Parathyroid adenoma (tissue), 2 donors: ENCODE measurements around the gene RIMS3.

Experiments used
- H2AFZ ChIP-seq: fragments of 300-600 bp; sonication (generic); one replicate; pipeline ENCODE4 v1.7.0; 2017; ENCODE audit warnings: antibody characterized with exemption, mild to moderate bottlenecking
- H3K27ac ChIP-seq: fragments of 300-600 bp; sonication (generic); one replicate; pipeline ENCODE4 v1.7.0; 2017
- H3K27me3 ChIP-seq: fragments of 300-600 bp; sonication (generic); one replicate; pipeline ENCODE4 v1.7.0; 2017; ENCODE audit warnings: low read length; ENCODE audit not compliant: control insufficient read depth, insufficient read depth
- H3K36me3 ChIP-seq: fragments of 300-600 bp; sonication (generic); one replicate; pipeline ENCODE4 v1.7.0; 2017; ENCODE audit warnings: low read length; ENCODE audit not compliant: control insufficient read depth, insufficient read depth
- H3K4me1 ChIP-seq: fragments of 300-600 bp; sonication (generic); one replicate; pipeline ENCODE4 v1.7.0; 2017; ENCODE audit warnings: control low read depth
- H3K4me2 ChIP-seq: fragments of 300-600 bp; sonication (generic); one replicate; pipeline ENCODE4 v1.7.0; 2017; ENCODE audit warnings: low read length
- H3K4me3 ChIP-seq: fragments of 300-600 bp; sonication (generic); one replicate; pipeline ENCODE4 v1.7.0; 2017; ENCODE audit warnings: low read depth, low read length
- H3K79me2 ChIP-seq: fragments of 300-600 bp; sonication (generic); one replicate; pipeline ENCODE4 v1.7.0; 2017; ENCODE audit warnings: control low read depth
- H3K9ac ChIP-seq: fragments of 300-600 bp; sonication (generic); one replicate; pipeline ENCODE4 v1.7.0; 2017; ENCODE audit warnings: mild to moderate bottlenecking
- H3K9me3 ChIP-seq: fragments of 300-600 bp; sonication (generic); one replicate; pipeline ENCODE4 v1.7.0; 2017; ENCODE audit warnings: low read length; ENCODE audit not compliant: control insufficient read depth
- CTCF ChIP-seq: fragments of 300-600 bp; sonication (generic); IDR thresholded peaks from one replicate; pipeline ENCODE4 v1.7.0; 2017; ENCODE audit warnings: antibody characterized with exemption, mild to moderate bottlenecking
- donor health status: primary hyperparathyroidism.

Gene RIMS3

GRCh38 chr1:40635763-40636500 is 29.6 kb downstream of the RIMS3 start:
- no peak overlapping the region for H2AFZ ChIP-seq
- H3K9ac ChIP-seq = no peak overlapping the region
- no peak overlapping the region for H3K4me3 ChIP-seq
- H3K4me2 ChIP-seq = no peak overlapping the region
- no peaks in the 10 kb centered on the region for H3K9me3 ChIP-seq
- peaks cover 3% of the 10 kb centered on the region for H3K4me1 ChIP-seq
- TF ChIP-seq CTCF = no peak
- H3K79me2 ChIP-seq = no peaks in the 10 kb centered on the region
- H3K36me3 ChIP-seq = no peaks in the 10 kb centered on the region
- no peak overlapping the region for H3K27ac ChIP-seq
- no peaks in the 10 kb centered on the region for H3K27me3 ChIP-seq

- H3K27ac ChIP-seq = no peak overlapping the region
- no peak overlapping the region for H3K9ac ChIP-seq
- H3K4me2 ChIP-seq = no peak overlapping the region
- no peaks in the 10 kb centered on the region for H3K27me3 ChIP-seq
- no peaks in the 10 kb centered on the region for H3K9me3 ChIP-seq
- no peaks in the 10 kb centered on the region for H3K79me2 ChIP-seq
- no peak overlapping the region for H3K4me3 ChIP-seq
- peaks cover 3% of the 10 kb centered on the region for H3K4me1 ChIP-seq
- no peaks in the 10 kb centered on the region for H3K36me3 ChIP-seq
- H2AFZ ChIP-seq = no peak overlapping the region
- no peak for TF ChIP-seq CTCF
These were observed 30.4 kb downstream of the RIMS3 start for GRCh38 chr1:40634901-40635655.

- Histone ChIP-seq H3K79me2 (no peaks in the 10 kb centered on the region), H3K27ac (no peak overlapping the region), H2AFZ (no peak overlapping the region), H3K36me3 (no peaks in the 10 kb centered on the region), H3K9ac (no peak overlapping the region), H3K9me3 (no peaks in the 10 kb centered on the region), H3K27me3 (no peaks in the 10 kb centered on the region), H3K4me2 (no peak overlapping the region), H3K4me3 (no peak overlapping the region), H3K4me1 (peaks cover 3% of the 10 kb centered on the region)
- TF ChIP-seq CTCF = no peak
These were observed 31.5 kb downstream of the RIMS3 start for GRCh38 chr1:40633931-40634376.

GRCh38 chr1:40633523-40633922 is 32.0 kb downstream of the RIMS3 start:
- Histone ChIP-seq H3K4me3 (no peak overlapping the region), H3K27me3 (no peaks in the 10 kb centered on the region), H3K4me1 (peaks cover 3% of the 10 kb centered on the region), H3K27ac (no peak overlapping the region), H3K9me3 (no peaks in the 10 kb centered on the region), H2AFZ (no peak overlapping the region), H3K9ac (no peak overlapping the region), H3K79me2 (no peaks in the 10 kb centered on the region), H3K4me2 (no peak overlapping the region), H3K36me3 (no peaks in the 10 kb centered on the region)
- TF ChIP-seq CTCF = no peak
